GM21423 (cell line): ENCODE results near the gene PYY.
"Not testable (repeated sequence)": the region's sequence is repeated elsewhere in the genome, so short reads cannot be mapped to it uniquely, and the experiment has no call there.

Experiments used
- ATAC-seq: cut with Tn5 transposase; IDR thresholded peaks from one replicate; pipeline ENCODE4 v1.9.1; 2021; ENCODE audit warnings: mild to moderate bottlenecking, moderate library complexity; ENCODE audit not compliant: unreplicated experiment

PYY gene

DNA sequence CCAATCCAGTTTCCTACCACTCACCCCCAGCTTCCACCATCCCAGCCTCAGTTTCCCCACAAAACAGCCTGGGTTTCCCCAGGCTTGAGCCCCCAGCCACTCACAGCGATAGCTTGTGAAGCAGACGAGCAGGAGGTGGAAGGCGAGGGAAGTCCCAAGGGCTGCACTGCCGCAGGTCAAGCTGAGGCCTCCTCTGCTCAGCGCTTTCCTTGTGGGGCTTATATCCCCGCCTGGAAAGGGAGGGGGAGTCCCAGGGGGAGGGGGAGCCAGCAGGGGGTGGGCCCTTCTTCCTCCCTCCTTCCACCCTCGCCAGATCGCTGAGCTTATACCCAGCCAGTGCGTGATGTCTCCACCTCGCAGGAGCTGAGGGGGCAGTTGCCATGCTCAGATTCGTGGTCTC, at the start of gene PYY:
Gene PYY, minus strand, starts transcription at position 195 of the 400 bp plus-strand sequence. CDS start 457 bp downstream, outside the sequence.
- ATAC-seq, result no peak

DNA sequence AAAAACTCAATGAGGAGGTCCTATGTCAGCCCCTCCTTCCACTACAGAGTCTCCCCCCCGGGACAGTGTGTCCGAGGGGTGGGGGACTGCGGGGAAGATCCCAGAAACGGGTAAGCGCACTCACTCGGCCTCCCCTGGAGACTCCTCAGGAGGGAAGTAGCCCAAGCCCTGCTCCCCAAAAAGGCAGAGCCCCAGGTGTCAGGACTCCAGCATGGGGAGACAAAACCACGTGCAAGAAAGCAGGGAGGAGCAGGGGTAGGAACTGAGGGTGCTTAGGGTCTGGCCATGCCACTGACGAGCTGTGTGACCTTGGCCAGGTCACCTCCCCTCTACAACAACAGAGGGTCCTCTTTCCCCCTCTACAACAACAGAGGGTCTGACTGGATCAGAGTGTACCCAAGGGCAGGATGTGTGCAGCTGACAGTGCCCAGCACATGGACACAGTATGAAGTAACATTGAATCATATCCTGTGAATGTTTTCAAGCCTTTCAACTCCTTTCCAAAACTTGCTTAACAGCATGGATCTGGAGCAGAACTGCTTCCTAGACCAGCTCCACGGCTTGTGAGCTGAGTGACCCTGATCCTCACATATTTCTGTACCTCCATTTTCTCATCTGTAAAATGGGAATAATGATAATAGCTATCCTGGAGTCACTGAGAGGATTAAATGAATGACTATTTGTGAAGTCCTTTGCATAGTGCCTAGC, 48.6 kb upstream of the PYY start:
- ATAC-seq, result no peak

DNA sequence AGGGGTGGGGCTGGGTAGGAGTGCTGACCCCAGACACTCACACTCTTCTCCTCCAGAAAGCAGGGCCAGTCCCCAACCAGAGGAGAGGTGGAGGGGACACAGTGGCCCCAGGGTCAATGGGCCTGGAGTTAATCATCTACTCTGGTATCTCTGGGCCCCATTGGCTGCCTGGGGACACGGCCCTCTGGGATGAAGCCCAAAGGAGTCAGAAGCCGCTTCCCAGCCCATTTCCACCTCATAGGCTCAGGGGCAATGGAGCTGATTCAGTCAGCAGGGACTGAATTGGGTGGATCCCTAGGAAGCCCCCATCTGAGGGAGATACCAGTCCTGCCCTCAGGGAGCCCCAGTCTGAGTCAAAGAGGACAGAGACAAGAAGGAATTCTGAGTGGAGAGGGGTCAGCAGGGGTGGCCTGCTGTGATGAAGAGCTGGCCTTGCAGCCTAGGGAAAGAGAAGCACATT, 47.8 kb upstream of the PYY start:
- no peak for ATAC-seq

DNA sequence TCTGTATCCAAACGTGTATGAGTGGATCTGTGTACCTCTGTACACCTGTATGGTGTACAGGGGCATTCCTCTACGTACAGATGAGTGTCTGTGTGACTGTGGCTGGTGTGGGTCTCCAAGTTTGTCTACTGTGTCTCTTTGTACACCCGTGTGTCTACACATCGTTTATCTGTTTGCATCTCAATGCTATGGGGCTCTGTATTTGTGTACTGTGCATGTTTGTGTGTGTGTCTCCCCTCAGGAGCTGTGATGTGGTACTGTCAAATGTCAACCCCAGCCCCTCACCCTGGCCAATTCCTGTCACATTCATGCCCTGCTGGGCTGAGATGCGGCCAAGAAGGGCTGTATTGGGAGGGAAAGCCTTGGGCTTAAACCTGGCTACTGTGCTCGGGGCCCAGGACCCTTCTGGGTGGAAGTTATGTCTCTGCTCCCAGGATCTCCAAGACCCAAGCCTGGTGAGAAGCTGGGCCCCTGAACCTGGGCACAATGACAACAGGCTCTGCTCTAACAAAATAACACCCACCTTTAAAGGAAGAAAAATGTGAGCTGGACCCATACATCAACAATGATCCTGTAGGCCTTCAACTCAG, 47.2 kb upstream of the PYY start:
- no peak for ATAC-seq

DNA sequence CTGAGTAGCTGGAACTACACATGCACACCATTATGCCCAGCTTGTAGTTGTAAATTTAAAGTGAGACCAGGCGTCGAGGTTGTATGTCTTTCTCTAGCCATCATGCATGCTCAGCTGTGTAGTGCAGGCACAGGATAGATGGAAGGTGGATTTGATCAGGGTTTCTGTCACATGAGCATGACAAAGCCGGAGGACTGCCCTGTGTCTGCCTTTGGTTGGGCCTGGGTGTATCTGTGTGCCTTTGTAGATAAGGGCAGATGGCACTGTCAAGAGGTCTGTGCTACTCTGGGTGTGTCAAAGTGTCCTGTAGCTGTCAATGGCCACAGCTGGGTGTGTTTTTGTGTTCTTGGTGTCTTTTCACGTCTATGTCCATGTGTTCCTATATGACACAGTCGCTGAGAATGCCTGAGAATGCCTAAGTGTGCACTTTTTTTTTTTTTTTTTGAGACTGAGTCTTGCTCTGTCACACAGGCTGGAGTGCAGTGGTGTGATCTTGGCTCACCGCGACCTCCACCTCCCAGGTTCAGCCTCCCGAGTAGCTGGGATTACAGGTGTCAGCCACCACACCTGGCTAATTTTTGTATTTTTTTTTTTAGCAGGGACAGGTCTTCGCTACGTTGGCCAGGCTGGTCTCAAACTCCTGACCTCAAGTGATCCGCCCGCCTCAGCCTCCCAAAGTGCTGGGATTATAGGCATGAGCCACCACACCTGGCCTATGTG, 46.6 kb upstream of the PYY start:
- ATAC-seq, result no peak

DNA sequence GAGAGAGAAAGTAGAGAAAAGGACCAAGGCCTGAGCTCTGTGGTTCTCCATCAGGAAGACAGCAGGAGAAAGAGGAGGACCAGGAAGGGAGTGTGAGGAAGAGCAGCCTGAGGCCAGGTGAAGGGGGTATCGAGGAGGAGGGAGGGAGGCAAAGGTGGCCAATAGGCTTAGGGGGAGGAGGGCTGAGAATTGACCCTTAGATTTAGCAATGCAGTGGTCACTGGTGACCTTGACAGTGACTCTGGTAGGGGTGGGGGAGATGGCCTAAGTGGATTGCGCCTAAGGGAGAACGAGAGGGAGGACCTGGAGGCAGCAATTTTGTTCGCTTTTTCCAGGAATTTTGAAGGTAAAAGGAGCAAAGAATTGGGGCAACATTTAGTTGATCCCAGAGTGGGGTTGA, 45.3 kb upstream of the PYY start:
- no peak for ATAC-seq

DNA sequence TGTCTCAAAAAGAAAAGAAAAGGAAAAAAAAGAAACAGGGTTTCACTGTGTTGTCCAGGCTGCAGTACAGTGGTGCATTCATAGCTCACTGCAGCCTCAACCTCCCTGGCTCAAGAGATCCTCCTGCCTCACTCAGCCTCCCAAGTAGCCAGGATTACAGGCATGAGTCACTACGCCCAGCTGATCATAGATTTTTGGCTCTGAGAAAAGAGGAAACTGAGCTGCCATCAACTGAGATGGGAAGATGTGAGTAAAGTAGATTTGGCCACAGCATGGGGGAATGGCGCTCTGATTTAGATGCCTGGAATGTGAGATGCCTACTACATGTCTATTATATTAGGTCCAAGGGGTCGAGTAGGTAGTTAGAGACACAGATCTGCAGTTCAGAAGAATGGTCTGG, 44.8 kb upstream of the PYY start:
- no peak for ATAC-seq

DNA sequence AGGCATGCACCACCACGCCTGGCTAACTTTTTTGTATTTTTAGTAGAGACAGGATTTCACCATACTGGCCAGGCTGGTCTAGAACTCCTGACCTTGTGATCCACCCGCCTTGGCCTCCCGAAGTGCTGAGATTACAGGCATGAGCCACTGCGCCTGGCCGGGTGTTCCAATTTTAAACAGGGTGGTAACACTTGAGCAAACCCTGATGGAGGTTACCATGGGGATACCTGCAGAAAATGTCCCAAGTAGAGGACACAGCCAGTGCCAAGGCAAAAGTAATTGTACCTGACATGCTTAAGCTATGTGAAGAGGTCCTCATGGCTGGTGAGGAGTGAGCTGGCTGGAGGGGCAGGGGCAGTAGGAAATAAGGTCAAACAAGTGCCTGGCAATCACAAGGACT, 43.4 kb upstream of the PYY start:
- ATAC-seq, result not testable (repeated sequence)

DNA sequence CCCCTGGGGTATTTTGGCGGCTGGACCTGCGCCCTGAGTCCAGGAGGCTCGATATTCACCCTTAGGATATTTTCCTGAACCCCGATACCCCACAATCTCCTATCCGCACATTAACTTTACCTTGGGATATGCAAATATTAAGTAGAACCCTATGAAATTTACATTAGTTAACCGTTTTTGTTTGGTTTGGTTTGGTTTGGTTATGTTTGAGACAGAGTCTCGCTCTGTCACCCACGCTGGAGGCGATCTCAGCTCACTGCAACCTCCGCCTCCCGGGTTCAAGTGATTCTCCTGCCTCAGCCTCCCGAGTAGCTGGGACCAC, 41.4 kb upstream of the PYY start:
- no peak for ATAC-seq

DNA sequence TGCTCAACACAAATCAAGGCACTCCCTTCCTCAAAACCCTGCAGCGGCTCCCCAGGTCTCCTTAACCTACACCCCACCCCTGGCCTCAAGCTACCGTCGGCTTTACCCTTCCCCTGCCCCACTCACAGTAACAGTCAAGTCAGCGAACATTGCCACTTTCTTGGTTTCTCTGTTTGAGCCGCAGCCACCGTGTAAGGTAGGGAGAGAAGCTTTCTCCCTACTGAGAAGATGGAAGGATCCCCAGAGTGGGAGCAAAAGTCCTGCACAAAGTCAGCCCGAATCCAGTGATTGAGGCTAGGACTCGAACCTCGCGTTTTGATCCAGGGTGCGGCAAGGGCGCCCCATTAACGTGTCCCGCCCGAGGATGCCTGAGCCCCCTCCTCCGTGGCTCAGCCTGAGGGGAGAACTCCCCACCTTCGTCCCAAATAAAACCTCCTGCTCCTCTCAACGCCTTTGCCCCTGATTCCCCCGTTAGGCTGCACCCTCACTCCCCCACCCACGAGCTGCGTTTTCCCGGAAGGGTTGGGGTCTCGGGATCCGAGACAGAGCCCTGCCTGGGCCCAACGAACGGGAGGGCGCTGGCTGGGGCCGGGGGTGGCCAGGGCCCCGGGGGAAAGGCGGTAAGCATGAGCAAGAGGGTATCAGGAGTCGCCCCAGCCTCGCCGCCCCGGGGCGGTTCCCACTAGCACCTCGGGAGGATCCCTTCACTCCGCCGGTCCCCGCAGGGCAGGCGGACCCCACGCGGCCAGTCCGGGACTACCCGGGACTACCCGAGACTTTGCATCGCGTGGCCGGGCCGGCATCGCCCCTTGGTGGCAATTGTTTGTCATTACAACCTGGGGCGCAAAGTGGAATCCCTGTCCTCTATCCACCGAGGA, 40.8 kb upstream of the PYY start:
- ATAC-seq, result no peak

DNA sequence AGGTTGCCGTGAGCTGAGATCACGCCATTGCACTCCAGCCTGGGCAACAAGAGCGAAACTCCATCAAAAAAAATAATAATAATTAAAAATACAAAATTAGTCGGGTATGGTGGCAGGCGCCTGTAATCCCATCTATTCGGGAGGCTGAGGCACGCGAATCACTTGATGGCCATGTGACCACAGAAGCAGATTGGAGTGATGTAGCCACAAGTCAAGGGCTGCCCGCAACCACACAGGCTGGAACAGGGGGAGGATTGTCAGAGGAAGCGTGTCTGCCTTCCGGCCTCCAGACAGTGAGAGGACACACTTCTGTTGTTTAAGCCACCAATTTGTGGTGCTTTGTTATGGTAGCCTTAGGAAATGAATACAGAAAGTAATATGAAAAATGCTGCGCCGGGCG, 38.9 kb upstream of the PYY start:
- ATAC-seq, result no peak

DNA sequence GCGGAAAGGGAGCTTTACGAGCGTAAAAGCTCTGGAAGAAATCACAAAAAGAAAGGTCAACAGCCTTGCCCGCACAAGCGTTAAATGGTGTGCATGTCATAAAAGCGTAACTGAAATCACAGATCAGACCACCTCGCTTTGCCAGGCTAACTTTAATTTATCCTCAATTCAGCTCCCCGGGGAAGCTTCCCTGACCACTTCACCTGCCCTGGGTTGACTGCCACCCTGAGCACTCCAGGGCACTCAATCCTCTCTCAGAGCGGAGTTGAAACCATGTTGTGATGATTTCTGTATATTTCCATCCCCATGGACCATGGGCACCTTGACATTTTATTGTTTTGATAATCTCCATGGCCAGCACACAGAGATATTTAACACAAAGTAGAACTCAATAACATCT, 34.6 kb upstream of the PYY start:
- ATAC-seq, result no peak

DNA sequence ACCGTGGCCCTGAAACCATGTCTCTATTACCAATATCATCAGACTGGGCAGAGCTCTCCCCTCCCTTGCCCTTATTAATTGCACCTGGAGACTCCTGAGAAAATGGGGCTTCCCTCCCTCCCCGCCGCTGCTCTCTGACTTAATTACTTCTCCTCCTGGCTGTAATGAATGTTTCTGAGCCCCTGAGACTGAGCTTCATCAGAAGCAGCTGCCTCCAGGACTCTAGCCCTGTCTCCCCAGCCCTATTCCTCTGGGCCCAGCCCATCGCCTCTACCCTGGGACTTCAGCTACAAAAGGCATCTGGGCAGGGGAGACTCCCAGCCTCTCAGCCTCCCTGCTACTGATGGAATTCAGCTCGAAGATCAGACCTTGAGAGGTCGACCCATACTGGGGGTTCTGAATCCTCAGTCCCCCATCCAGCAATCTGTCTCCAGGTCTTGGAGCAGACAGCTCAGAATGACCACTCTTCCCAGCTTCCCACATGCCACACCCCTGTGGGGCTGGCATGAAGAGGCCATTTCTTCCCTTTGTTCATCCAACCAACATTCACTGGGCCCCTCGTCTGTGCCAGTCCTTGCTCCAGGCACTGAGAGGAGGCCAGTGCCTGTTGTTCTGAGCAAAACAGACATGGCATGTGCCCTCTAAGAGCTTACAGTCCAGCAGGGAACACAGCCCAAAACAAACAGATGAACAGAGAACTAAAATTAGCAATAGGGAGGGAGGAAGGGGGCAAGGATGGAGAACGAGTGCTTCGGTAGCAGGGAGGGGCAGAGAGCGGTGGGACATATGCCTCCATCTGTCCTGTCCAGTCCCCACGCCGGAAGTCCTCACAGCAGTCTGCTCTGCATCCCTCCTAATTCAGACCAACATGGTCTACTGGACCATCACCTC, 33.6 kb upstream of the PYY start:
- no peak for ATAC-seq

DNA sequence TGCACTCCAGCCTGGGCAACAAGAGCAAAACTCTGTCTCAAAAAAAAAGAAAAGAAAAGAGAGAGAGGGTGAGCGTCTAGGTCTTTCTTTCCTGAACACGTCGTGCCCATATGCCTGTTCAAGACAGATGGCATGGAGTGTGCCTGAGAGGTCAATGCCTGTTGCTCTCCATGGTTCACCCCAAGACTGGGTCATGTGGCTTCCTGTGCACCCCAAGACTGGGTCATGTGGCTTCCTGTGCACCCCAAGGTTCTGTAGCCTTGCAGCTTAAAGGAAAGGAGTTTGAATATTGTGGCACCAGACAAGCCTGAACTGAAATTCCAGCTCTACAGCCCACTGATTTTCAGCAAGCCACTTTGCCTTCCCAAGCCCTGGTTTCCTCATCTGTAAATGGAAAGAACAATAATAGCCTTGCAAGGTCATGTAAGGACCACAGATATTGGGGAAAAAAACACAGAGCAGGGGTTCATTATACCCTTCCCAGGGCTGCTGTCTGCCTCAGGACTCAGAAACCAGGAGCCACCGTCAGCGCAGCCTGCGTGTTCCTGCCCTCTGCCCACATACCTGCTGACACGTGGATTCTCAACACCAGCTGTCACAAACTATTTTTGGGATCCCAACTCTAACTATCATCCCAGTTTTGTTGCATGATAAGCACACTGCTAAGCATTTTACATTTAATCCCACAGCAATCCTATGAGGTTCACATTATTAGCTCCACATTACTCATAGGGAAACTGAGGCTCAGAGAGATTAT, 32.7 kb upstream of the PYY start:
- no peak for ATAC-seq

DNA sequence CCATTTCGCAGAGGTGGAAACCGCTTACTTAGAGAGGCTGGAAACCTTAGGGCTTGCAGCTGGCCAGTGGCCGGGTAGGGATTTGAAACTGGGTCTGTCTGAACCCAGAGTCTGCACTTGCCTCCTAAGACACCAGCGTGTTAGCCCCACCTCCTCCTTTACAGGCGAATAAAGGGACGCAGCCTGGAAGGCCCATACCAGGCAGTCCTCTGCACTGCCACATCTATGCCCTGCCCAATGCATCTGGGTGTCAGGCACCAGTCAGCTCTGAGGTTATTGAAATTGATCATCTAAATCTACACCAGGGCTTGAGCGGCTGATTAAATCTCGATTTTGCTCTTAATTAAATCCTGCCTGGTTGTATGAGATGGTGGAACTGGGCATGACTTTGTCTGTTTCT, 30.8 kb upstream of the PYY start:
- ATAC-seq, result no peak

DNA sequence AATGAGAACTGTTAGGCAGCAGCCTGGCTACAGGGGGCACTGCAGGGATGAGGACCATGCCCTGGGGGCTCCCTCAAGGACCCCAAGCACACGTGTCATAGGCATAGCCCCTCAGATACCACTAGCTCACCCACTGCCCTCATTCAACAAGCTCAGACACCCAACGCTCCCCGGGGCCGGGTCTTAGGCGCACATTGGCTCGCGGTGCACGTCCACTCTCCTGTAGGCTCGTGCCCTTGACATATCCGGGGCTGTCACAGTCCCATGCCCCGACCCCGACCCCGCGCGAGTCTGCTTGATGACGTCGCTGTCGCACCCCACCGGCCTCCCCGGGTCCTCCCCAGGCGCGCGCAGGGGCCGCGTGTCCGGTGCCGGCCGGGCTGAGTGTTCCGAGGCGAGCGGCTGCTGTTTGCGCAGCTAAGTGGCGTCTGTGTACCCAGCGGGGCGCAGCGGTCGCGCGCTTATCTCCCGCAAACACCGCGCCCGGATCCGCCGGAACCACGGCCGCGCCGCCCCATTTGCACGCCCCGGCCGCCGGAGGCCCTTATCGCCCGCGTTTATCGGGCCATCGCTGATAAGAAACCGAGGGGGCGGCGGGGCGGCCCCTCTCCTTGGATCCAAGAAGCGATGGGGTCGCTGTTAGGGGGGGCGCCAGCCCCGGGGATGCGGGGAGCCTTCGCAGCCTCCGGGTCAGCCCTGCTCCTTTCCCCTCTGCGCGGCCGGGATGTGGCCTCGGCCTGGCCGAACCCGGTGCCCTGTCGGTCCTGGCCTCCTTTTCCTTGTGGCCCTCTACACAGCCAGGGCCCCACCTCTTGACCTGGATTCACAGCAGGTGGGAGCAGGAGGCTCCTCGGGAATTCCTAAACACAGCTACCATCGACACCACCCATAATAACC, 30.0 kb upstream of the PYY start:
- no peak for ATAC-seq

DNA sequence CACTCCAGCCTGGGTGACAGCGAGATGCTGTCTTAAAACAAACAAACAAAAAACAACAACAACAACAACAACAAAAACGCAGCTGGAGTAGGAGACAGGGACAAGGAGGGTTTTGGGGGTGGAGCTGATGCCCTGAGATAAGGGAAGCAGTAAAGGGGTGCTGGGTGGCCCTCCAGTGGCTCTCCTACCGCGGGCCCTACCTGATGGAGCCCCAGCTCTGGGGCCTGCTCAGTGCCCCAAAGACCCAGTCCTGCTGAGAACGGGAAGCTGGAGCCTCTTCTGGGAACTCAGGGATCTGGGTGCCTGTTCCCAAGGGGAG, 29.4 kb upstream of the PYY start:
- no peak for ATAC-seq

DNA sequence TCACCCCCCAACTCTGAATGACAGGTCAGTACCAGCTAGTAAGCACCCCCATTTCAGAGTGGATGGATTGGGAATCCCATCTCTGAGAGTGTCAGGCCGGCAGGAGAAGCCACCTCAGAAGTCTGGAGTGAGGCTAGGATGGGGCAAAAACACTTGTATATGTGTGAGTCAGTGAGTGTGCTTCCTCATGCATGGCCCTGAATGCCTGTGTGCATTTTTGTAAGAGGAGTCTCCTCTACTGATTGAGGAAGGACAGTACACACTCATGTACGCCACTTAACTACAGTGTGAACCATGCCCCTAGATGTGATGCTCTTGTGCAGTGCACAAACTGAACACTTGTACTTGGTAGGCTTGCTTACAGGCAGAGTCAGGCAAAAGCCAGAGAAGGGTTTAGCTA, 28.4 kb upstream of the PYY start:
- no peak for ATAC-seq

DNA sequence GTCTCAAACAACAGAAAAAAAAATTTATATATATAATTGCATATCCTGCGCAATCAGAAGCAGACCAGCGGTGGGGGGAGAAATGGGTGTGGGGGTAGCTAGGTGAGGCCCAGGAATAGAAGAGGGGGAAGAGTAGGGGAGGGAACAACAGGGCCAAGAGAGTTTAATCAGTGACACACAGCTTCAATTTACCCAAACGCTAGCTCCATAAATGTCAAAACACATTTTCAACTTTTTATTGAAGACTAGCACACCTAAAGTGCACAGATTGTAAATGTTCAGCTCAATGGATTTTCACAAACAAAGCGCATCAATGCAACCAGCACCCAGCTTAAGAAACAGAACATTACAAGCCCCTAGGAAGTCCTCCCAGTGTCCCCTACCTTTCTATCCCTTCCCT, 25.9 kb upstream of the PYY start:
- no peak for ATAC-seq
